Vagina (tissue), 2 donors: ENCODE measurements around the gene MYO15B. TPM values are rescaled to one million over a fixed set of nuclear protein-coding genes. Genes with fewer than 3 reads are reported as not detected.

Source experiments
- DNase-seq, 2 donors: peaks; one replicate each; pipeline ENCODE4 v3.0.0-alpha.2; 2017; ENCODE audit errors: extremely low spot score in 2 of 2
- H3K27ac ChIP-seq: fragments of 200-600 bp; sonication (generic); one replicate; pipeline ENCODE4 v1.5.1; 2019
- H3K27me3 ChIP-seq: fragments of 200-600 bp; sonication (generic); one replicate; pipeline ENCODE4 v1.5.1; 2019
- H3K36me3 ChIP-seq, 2 donors: fragments of 200-600 bp; sonication (generic); one replicate each; pipeline ENCODE4 v1.5.1; 2017 to 2019
- H3K4me1 ChIP-seq: fragments of 200-600 bp; sonication (generic); one replicate; pipeline ENCODE4 v1.5.1; 2019
- H3K4me3 ChIP-seq, 2 donors: fragments of 200-600 bp; sonication (generic); 1 replicate in 1 of 2; 2 replicates in 1 of 2; pipeline ENCODE4 v1.5.1; 2016 to 2019
- H3K9me3 ChIP-seq: fragments of 200-600 bp; sonication (generic); one replicate; pipeline ENCODE4 v1.5.1; 2019
- POLR2A ChIP-seq, 2 donors: fragments of 450-650 bp; IDR thresholded peaks; one replicate each; pipeline ENCODE4 v1.6.1; 2017; ENCODE audit warnings: antibody characterized with exemption in 2 of 2, mild to moderate bottlenecking in 2 of 2, moderate library complexity in 2 of 2
- POLR2AphosphoS5 ChIP-seq, 2 donors: sonication (generic); formaldehyde crosslinking; IDR thresholded peaks; one replicate each; pipeline ENCODE4 v1.9.0; 2017; ENCODE audit warnings: antibody characterized with exemption in 2 of 2, mild to moderate bottlenecking in 2 of 2, low read depth in 1 of 2; ENCODE audit not compliant: insufficient read depth in 1 of 2
- intact Hi-C: fragments of 100-400 bp; cut with DNase I; formaldehyde crosslinking; loops from one replicate; pipeline ENCODE4 v1.15.1; 2023
- total RNA-seq: library from RNA; depleted of rRNA; stranded (reverse); fragments of >200 nt; gene quantifications from one replicate; pipeline ENCODE4 v1.2.3, GENCODE V29; 2016
- TF ChIP-seq, protein P1 (sequence below), 3 experiments: fragments of 450-650 bp in 2 of 3; fragments of 200-600 bp in 1 of 3; sonication (generic) in 1 of 3; IDR thresholded peaks; one replicate each; pipeline ENCODE4 v1.5.1; 2017 to 2019; ENCODE audit warnings: antibody characterized with exemption in 3 of 3, mild to moderate bottlenecking in 2 of 3, moderate library complexity in 2 of 3

MYO15B gene
- total RNA-seq, 1 donor from 2014 or later: 160 TPM

DNA sequence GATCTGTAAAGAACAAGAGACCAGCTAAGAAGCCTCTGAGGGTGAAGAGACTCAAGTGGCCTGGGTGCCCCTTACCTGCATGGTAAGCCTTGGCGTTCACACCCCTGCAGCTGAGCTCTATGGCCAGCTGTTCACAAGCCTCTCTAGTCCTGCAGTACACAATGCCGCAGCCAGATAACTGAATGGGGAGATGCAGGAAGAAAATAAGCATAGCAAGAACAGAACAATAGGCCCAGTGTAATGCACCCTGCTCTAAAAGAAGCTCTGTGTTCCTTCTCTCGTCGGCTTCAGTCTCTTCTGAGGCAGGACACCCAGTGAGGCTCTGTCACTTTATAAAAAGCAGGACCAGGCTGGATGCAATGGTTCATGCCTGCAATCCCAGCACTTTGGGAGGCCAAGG, 73.9 kb downstream of the MYO15B start:
- Histone ChIP-seq H3K27me3 (no peaks in the 10 kb centered on the region), H3K27ac (no peak overlapping the region), H3K4me1 (peaks cover 9% of the 10 kb centered on the region), H3K4me3 (no peak overlapping the region), H3K9me3 (no peaks in the 10 kb centered on the region), H3K36me3 (peaks cover 0 to 12% of the 10 kb centered on the region in 2 donors)
- DNase-seq: no peak
- intact Hi-C loops: no loop called here
- TF ChIP-seq, protein P1, sequence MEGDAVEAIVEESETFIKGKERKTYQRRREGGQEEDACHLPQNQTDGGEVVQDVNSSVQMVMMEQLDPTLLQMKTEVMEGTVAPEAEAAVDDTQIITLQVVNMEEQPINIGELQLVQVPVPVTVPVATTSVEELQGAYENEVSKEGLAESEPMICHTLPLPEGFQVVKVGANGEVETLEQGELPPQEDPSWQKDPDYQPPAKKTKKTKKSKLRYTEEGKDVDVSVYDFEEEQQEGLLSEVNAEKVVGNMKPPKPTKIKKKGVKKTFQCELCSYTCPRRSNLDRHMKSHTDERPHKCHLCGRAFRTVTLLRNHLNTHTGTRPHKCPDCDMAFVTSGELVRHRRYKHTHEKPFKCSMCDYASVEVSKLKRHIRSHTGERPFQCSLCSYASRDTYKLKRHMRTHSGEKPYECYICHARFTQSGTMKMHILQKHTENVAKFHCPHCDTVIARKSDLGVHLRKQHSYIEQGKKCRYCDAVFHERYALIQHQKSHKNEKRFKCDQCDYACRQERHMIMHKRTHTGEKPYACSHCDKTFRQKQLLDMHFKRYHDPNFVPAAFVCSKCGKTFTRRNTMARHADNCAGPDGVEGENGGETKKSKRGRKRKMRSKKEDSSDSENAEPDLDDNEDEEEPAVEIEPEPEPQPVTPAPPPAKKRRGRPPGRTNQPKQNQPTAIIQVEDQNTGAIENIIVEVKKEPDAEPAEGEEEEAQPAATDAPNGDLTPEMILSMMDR (IDR thresholded peaks at IDR 0.05): no peak
- TF ChIP-seq POLR2AphosphoS5 (IDR thresholded peaks at IDR 0.05; ENCODE audit: insufficient read depth in 1 of 2, low read depth in 1 of 2) (no peak), POLR2A (IDR thresholded peaks at IDR 0.05) (no peak)

GRCh38 chr17:75662511-75662910, 74.9 kb downstream of the MYO15B start:
- H3K27me3 ChIP-seq: no peaks in the 10 kb centered on the region
- no peaks in the 10 kb centered on the region for H3K9me3 ChIP-seq
- TF ChIP-seq POLR2AphosphoS5 (IDR thresholded peaks at IDR 0.05; ENCODE audit: insufficient read depth in 1 of 2, low read depth in 1 of 2) (no peak), POLR2A (IDR thresholded peaks at IDR 0.05) (no peak)
- TF ChIP-seq, protein P1 (IDR thresholded peaks at IDR 0.05): no peak
- peaks cover 0 to 12% of the 10 kb centered on the region in 2 donors for H3K36me3 ChIP-seq
- DNase-seq: no peak
- peaks cover 12% of the 10 kb centered on the region for H3K4me1 ChIP-seq
- H3K4me3 ChIP-seq: no peak overlapping the region
- intact Hi-C loops: no loop called here
- H3K27ac ChIP-seq: no peak overlapping the region

GRCh38 chr17:75664099-75664549, 76.5 kb downstream of the MYO15B start:
- intact Hi-C loops: no loop called here
- Histone ChIP-seq H3K4me3 (no peak overlapping the region), H3K27ac (no peak overlapping the region)

DNA sequence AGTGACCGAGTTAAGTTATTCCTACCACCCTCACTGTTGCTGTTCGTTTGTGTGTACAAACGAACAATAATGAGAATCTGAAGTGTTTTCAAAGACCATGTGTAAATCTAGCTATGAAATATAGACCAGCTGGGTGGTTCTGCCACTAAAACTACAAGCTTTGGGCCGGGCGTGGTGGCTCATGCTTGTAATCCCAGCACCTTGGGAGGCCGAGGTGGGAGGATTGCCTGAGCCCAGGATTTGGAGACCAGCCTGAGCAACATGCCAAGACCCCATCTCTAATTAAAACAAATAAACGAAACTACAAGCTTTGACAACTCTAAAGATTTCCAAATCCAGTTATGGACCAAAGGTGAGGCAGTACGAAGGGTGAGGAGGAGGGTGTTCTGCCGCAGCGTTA, 78.4 kb downstream of the MYO15B start:
- Histone ChIP-seq H3K36me3 (peaks cover 0 to 21% of the 10 kb centered on the region in 2 donors), H3K4me1 (peaks cover 24% of the 10 kb centered on the region), H3K27ac (no peak overlapping the region), H3K4me3 (peak overlapping the region; percentile 90 to 96), H3K9me3 (no peaks in the 10 kb centered on the region), H3K27me3 (no peaks in the 10 kb centered on the region)
- intact Hi-C loops: no loop called here
- TF ChIP-seq POLR2AphosphoS5 (IDR thresholded peaks at IDR 0.05; ENCODE audit: insufficient read depth in 1 of 2, low read depth in 1 of 2) (no peak), POLR2A (IDR thresholded peaks at IDR 0.05) (no peak)
- TF ChIP-seq, protein P1 (IDR thresholded peaks at IDR 0.05): no peak
- DNase-seq: no peak

More at GRCh38 chr17:75664099-75664549, 76.5 kb downstream of the MYO15B start:
- DNase-seq: no peak
- TF ChIP-seq POLR2AphosphoS5 (IDR thresholded peaks at IDR 0.05; ENCODE audit: insufficient read depth in 1 of 2, low read depth in 1 of 2): no peak
- TF ChIP-seq, protein P1 (IDR thresholded peaks at IDR 0.05): no peak
- no peak for TF ChIP-seq POLR2A (IDR thresholded peaks at IDR 0.05)
- Histone ChIP-seq H3K36me3 (peaks cover 0 to 17% of the 10 kb centered on the region in 2 donors), H3K4me1 (peaks cover 20% of the 10 kb centered on the region), H3K9me3 (no peaks in the 10 kb centered on the region), H3K27me3 (no peaks in the 10 kb centered on the region)

GRCh38 chr17:75666959-75667790, 79.6 kb downstream of the MYO15B start, which contains the start of the genes RECQL5 and SAP30BP:
Gene RECQL5, minus strand, starts transcription at chr17:75667154. Its CDS starts 597 bp downstream, at chr17:75666557.
Gene SAP30BP, plus strand, starts transcription at chr17:75667338. Its CDS starts 35 bp downstream, at chr17:75667373.
- peak; percentile 98 for DNase-seq
- no peaks in the 10 kb centered on the region for H3K27me3 ChIP-seq
- H3K4me1 ChIP-seq: peaks cover 24% of the 10 kb centered on the region
- TF ChIP-seq, protein P1 (IDR thresholded peaks at IDR 0.05): no peak
- TF ChIP-seq POLR2A (IDR thresholded peaks at IDR 0.05): peak in 1 of 2 donors; percentile 36
- TF ChIP-seq POLR2AphosphoS5 (IDR thresholded peaks at IDR 0.05; ENCODE audit: insufficient read depth in 1 of 2, low read depth in 1 of 2): peak; percentile 97 to 100
- H3K27ac ChIP-seq: peak within 1 kb of the TSS; percentile 87
- intact Hi-C loops: no loop called here
- no peaks in the 10 kb centered on the region for H3K9me3 ChIP-seq
- peak within 1 kb of the TSS; percentile 90 to 96 for H3K4me3 ChIP-seq
- H3K36me3 ChIP-seq: peaks cover 0 to 29% of the 10 kb centered on the region in 2 donors
